NCI-H460 (cell line): ENCODE data around the gene NEMF. TPM values are rescaled to one million over a fixed set of nuclear protein-coding genes. Genes with fewer than 3 reads are reported as not detected.
"Not testable (repeated sequence)": the region's sequence is repeated elsewhere in the genome, so short reads cannot be mapped to it uniquely, and the experiment has no call there.

Source experiments
- DNase-seq: peaks from one replicate; pipeline ENCODE4 v3.0.0-alpha.2; 2016; ENCODE audit warnings: low read depth; ENCODE audit errors: extremely low read depth
- polyA plus RNA-seq: library from polyadenylated mRNA; depleted of rRNA; stranded (reverse); fragments of >200 nt; gene quantifications from 2 replicates; pipeline ENCODE4 v1.2.3, GENCODE V29; 2014; cell fraction: nucleus; rRNA removed
- total RNA-seq: library from RNA; depleted of rRNA; stranded (reverse); fragments of >200 nt; shearing (Covaris generic); gene quantifications from 2 replicates; pipeline ENCODE4 v1.2.3, GENCODE V29; 2014; rRNA removed

Gene NEMF, protein sequence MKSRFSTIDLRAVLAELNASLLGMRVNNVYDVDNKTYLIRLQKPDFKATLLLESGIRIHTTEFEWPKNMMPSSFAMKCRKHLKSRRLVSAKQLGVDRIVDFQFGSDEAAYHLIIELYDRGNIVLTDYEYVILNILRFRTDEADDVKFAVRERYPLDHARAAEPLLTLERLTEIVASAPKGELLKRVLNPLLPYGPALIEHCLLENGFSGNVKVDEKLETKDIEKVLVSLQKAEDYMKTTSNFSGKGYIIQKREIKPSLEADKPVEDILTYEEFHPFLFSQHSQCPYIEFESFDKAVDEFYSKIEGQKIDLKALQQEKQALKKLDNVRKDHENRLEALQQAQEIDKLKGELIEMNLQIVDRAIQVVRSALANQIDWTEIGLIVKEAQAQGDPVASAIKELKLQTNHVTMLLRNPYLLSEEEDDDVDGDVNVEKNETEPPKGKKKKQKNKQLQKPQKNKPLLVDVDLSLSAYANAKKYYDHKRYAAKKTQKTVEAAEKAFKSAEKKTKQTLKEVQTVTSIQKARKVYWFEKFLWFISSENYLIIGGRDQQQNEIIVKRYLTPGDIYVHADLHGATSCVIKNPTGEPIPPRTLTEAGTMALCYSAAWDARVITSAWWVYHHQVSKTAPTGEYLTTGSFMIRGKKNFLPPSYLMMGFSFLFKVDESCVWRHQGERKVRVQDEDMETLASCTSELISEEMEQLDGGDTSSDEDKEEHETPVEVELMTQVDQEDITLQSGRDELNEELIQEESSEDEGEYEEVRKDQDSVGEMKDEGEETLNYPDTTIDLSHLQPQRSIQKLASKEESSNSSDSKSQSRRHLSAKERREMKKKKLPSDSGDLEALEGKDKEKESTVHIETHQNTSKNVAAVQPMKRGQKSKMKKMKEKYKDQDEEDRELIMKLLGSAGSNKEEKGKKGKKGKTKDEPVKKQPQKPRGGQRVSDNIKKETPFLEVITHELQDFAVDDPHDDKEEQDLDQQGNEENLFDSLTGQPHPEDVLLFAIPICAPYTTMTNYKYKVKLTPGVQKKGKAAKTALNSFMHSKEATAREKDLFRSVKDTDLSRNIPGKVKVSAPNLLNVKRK
- 61.1 and 73.4 TPM in 2 replicates for total RNA-seq
- 37.6 and 44.6 TPM in 2 replicates for polyA plus RNA-seq

DNA sequence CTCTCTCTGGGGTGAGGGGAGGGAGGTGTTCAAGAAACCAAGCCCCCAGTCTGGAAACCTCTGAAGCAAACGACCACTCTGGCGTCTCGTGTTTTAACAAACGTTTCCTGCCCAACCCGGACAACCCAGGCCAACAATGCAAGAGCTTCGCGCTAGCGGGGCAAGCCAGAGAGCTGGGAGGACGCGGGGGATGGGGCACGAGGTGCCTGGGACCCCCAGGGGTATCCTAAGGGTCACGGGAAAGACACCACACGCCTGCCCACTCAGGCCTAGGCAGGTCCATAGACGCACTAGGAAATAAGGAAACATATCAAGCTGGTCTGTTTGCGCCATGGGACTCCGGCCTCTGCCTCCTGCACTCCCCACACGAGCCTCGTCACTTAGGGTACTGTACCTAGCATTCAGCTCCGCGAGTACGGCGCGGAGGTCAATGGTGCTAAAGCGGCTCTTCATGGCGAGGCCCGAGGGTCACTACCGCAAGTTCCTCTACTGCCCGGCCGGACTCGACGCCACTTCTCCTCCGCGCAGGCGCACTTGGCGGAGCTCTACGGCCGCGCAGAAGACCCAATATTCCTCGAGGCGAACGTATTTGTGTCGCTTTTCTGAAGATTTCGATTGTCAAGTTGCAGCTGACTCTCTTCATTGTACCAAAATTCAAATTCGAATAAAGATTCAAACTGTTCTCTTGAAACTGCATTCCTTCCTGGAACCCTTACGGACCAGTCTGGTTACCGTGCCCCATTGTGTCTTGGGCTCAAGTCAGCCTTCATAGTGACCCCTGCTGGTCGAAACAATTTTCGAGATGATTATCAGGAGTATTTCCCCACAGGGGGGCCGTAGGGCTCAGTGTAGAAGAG is at the start of gene NEMF:
Gene NEMF (minus strand): TSS at position 488 of the 857 bp plus-strand sequence. CDS start 35 bp downstream, at position 453.
- peak; percentile 91 for DNase-seq

DNA sequence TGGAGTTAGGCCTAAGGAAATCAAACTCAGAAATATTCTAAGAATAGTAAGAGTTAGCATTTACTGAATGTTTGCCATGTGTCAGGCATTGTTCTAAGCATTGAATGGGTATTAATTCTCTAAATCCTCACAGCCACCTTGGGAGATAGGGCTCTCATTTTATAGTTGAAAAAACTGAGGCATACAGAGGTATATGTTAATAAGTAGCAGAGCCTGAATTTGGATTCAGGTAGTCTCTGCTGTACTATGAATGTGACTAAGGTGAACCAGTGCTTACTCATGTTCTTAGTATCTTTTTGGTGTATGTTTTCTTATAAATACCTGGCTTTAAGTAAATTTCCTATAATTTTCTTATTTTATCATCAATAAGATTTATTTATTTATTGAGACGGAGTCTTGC is 48.4 kb upstream of the NEMF start:
- no peak for DNase-seq

DNA sequence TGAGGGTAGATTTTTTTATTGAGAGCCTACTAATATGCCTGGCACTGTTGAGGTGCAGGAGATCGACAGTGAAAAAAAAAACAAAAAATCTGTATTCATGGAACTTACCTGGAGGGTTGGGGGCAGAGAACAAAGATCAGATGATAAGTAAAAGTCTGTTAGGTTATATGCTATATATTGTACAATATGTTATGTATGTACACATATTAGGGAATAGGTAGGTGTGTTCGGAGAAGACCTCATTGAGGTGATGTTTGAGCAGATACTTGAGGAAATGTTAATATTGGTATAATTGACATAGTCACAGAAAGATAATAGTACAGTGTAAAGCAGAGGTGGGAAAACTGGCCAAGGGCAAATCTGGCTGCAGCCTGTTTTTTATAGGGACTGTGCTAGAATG is 45.9 kb upstream of the NEMF start:
- DNase-seq: no peak

DNA sequence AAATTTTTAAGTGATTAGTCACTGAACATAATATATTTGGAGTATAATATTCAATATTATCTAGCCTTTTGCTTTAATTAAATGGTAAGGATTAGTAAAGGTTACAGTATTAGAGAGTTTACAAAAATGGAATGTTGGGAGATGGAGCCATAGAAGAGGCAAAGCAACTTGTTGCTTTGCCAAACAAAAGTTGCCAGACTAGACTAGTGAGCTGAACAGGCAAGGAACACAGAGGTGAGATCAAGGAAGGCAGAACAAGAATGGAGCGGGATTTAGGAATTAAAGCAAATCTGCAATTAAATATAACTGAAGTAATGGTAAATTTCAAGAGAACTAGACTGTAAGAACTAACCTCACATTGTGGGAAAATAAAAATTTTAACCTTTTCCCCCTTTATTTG is 45.4 kb upstream of the NEMF start:
- no peak for DNase-seq

DNA sequence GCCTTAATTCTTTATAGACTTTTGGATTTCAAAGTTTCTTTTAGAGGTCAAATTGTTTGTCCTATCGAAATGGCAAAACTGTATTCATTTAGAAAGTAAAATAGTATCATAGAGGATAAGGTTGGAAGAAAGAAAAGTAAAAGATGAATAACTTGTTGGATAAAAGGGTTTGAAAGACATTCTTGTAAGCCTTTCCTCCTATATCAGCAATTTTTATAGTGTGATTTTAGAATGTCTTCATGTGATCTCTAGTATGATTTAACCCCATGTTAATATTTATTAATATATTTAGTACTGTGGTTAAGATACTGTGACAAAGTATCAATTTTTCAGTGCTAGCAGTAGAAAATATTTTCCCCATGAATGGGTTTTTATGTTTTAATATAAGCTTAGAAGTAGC is 44.8 kb upstream of the NEMF start:
- DNase-seq: no peak

DNA sequence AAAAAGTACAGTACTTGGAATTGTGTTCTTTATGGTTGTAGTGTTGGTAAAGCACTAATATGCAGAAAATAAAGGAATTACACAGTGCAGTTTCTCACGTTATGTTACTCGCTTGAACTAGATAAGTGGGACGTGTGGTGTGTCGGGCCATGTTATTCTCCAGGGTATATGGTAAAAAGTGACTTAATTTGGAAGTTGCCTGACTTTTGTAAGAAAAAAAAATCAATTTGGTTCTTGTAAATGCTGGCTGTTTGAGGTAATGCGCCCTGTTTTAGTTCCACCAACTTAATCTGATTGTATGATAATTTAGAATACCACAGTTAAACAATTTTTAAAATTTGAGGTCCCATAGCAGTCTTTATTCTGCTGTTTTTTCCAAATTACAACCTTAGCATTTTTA is 44.4 kb upstream of the NEMF start:
- DNase-seq: no peak

DNA sequence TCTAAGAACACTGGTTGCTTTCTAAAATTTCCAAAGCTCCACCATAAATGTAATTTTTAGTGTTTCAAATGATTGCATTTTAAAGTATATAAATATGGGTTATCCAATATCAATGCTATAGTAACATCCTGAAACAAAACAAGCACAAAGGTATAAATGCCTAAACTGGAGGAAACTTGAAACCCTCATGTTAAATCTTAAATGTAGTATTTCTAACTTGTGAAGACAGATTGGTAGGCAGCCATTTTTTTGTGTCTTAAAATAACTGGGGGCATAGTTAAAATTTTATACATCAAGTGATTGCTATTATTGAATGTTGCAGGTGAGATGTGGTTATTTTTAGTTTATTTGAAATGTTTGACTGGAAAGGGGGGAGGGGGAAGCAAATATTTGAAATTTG is 43.7 kb upstream of the NEMF start:
- DNase-seq: not testable (repeated sequence)

DNA sequence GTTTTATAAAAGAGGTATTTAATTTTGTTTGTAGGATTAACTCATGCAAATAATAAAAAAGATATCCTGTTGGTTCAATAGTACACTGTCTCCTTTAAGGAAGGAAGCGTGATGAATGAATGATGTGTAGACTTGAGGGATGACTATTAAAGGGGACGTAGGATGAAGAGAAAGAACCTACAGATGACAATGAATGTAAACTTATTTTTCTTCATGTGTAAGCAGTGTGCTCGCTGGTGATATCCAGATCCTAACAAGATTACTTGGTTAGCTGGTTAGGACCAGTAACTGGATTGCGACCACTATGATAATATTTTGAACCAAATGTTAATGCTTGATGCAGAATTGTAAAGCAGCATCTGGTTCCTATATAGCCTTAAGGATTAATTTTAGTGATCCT is 42.9 kb upstream of the NEMF start:
- no peak for DNase-seq

DNA sequence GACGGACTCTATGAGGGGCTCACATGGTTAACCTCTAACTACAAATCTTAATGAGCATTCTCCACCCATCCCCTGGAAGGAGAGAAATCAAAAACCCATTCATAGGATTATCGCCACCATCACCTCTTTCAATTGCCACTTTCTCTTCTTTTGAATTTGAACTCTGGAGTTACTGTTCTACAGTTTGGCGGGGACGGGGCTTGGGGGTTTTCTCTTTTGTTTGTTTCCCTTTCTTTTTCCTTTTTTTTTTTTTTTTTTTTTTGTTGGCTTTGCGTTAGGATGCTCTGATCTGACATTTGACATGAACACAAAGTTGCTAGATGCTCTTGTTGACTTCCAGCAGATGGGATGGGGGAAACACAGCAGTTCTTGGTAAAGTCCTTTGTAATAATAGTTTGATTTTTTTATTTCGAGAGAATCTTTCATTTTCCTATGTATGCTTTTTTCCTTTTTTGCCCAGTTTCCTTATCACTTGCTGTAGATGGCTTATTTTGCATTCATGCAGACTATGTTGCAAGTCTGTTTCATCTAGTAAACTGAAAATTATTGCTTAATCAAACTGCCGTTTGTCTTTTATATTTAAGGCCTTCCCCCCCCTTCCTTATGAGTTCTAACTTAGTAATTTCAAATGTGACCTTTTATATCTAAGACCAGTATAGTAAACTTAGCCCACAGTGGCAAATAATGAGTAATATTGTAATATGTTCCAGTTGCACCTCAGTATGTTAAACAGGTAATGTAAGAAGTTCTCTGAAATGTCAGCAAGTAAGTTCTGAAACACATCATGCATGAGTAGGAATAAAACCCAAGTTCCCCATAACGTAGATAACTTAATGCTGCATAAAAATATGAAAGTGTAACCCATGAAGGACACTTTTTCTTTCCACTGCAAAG is 41.9 kb upstream of the NEMF start:
- not testable (repeated sequence) for DNase-seq

DNA sequence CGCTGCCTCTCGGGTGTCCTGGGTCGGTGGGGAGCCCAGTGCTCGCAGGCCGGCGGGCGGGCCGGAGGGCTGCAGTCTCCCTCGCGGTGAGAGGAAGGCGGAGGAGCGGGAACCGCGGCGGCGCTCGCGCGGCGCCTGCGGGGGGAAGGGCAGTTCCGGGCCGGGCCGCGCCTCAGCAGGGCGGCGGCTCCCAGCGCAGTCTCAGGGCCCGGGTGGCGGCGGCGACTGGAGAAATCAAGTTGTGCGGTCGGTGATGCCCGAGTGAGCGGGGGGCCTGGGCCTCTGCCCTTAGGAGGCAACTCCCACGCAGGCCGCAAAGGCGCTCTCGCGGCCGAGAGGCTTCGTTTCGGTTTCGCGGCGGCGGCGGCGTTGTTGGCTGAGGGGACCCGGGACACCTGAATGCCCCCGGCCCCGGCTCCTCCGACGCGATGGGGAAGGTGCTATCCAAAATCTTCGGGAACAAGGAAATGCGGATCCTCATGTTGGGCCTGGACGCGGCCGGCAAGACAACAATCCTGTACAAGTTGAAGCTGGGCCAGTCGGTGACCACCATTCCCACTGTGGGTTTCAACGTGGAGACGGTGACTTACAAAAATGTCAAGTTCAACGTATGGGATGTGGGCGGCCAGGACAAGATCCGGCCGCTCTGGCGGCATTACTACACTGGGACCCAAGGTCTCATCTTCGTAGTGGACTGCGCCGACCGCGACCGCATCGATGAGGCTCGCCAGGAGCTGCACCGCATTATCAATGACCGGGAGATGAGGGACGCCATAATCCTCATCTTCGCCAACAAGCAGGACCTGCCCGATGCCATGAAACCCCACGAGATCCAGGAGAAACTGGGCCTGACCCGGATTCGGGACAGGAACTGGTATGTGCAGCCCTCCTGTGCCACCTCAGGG is 41.0 kb upstream of the NEMF start:
- peak; percentile 15 for DNase-seq

DNA sequence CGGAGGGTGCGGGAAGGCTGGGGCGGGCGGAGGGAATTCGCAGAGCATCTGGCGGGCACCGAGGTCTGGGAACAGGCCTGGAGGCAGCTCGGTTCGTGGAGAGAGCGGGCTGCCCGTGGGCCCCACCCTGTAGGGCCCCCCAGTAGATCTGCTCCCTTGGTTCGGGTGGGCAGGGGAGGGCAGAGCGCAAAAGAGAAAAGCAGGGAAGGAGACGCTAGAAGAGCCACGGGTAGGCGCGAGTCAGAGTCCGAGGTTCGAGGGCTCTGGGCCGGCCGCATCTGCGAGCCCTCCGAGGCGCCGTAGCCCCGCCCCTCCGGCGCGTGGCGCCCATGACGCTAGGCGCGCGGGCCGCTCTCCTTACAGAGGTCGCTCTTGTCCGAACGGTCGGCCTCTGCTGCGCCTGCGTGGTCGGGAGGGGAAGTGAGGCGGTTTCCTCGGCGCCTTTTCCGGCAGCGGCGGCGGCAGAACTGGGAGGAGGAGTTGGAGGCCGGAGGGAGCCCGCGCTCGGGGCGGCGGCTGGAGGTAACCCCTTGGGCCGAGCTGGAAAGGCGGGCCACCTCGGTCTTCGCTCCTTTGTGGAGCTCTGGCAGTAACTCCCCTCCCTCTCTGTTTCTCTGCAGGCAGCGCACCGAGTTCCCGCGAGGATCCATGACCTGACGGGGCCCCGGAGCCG is 40.2 kb upstream of the NEMF start, which contains the start of gene ARF6:
Gene ARF6 (plus strand): TSS at position 447 of the 673 bp plus-strand sequence. CDS start 655 bp downstream, outside the sequence.
- DNase-seq: peak; percentile 97

DNA sequence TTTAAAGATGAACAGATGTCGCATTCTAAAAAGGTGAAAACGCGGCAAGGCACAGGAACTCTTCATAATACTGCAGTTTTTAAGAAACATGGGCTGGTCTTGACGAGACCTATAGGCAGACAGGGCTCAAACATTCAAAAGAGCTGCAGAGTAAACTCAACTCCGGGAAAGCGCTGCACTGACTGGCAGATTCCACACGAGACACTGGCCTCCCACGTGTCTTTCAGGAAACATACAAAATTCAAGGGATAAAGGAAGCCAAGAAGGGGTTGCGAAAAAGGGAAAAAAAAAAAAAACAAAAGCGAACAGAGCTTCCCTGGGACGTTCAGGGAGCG is 39.7 kb upstream of the NEMF start:
- peak; percentile 62 for DNase-seq

DNA sequence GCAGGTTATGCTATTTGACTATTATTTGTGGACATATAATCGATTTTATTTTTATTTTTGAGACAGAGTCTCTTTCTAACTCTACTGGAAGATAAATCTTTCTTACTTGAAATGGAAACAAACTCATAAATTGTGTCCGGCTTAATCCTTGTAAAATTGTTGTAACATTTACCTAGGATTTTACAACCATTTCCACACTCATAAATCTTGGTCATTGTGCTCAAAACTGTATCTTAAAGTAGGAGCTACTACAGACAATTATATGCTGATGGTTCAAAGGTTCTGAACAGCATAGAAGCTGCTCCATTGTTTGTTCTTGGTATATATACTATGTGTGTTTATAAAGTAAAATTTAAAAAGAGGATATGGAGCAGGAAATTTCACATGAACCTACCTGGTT is 35.7 kb upstream of the NEMF start:
- DNase-seq: no peak

DNA sequence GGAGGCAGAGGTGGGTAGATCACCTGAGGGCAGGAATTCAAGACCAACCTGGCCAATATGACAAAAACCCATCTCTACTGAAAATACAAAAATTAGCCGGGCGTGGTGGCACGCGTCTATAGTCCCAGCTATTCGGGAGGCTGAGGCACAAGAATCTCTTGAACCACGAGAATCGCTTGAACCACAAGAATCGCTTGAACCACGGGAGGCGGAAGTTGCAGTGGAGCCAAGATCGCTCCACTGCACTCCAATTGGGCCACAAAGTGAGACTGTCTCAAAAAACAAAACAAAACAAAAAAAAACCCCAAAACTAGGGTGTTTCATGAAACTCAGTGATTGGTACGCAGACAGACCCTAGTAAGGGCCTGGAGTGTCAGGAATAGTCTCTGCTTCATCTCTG is 33.9 kb upstream of the NEMF start:
- DNase-seq: no peak

DNA sequence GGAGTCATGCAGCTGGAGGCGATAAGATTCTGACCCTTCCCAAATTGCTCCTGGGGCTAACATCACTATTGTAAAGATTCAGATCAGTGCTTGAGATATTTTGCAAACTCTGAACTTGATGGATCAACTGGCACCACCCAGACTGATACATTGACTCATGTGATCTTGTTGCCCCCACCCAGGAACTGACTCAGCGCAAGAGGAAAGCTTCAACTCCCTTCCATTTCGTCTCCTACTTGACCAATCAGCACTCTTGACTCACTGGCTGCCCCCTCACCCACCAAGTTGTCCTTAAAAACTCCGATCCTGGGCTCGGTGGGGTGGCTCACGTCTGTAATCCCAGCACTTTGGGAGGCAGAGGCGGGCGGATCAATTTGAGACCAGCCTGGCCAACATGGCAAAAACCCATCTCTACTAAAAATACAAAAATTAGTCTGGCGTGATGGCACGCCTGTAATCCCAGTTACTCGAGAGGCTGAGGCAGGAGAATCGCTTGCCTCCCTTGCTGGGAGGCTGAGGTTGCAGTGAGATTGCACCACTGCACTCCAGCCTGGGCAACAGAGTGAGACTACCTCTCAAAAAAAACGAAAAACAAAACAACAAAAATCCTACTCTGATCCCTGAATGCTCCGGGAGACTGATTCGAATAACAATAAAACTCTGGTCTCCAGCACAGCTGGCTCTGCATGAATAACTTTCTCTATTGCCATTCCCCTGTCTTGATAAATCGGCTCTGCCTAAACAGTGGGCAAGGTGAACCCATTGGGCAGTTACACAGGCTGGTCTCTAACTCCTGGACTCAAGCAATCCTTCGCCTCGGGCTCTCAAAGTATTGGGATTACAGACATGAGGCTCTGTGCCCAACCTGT is 30.5 kb upstream of the NEMF start:
- DNase-seq: no peak

DNA sequence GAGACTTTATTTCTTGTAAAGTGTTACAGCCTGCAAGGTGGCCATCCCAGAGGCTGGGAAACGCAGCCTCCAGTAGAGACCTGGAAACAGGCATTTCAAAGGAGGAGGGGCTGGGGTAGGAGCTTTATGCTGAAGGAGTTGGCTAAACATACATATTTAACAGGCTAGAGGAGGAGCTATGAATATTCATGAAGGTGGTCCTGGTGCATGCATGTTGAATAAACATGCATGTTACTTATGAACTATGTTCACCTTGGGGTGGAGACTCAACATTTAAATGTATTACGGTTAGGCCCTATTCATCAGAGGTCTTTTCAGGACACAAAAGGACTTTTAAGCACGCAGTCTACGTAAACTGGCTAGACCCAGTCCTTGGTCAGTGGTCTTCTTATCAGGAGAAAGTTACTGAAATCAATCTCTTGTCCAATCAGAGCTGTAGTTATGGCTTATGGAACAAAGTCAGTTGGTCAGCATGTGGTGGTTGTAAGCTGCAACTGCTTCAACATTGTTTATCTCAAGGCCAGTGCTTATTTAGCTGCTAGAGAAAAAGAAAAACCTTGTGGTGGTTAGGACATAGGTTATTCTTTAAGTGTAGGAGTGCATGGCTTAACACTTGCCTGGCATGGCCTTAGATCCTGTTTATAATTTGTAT is 28.9 kb upstream of the NEMF start:
- DNase-seq: no peak
